H9 (cell line): ENCODE results near the gene MRPL41. TPM values are rescaled to one million over a fixed set of nuclear protein-coding genes. Genes with fewer than 3 reads are reported as not detected.

Experiments
- DNase-seq: peaks from one replicate; pipeline ENCODE4 v3.0.0-alpha.2; 2017
- H2AFZ ChIP-seq: one replicate; pipeline ENCODE4 v1.6.1; 2013; ENCODE audit warnings: mild to moderate bottlenecking, low read length, control low read depth, moderate library complexity
- H2AK5ac ChIP-seq: 2 replicates; pipeline ENCODE4 v1.6.1; 2013; ENCODE audit warnings: low read length, control low read depth, mixed read lengths; ENCODE audit not compliant: insufficient read length
- H2BK120ac ChIP-seq: one replicate; pipeline ENCODE4 v1.6.1; 2013; ENCODE audit warnings: low read depth, mild to moderate bottlenecking, low read length, control low read depth, inconsistent platforms; ENCODE audit not compliant: poor library complexity, severe bottlenecking
- H2BK12ac ChIP-seq: 2 replicates; pipeline ENCODE4 v1.6.1; 2013; ENCODE audit warnings: low read length, control low read depth, mixed read lengths, low read depth; ENCODE audit not compliant: insufficient read length
- H2BK15ac ChIP-seq: 2 replicates; pipeline ENCODE4 v1.6.1; 2013; ENCODE audit warnings: low read depth, low read length, control low read depth
- H2BK20ac ChIP-seq: one replicate; pipeline ENCODE4 v1.6.1; 2013; ENCODE audit warnings: low read depth, mild to moderate bottlenecking, low read length, control low read depth, inconsistent platforms; ENCODE audit not compliant: poor library complexity, severe bottlenecking
- H2BK5ac ChIP-seq: 2 replicates; pipeline ENCODE4 v1.6.1; 2013; ENCODE audit warnings: low read length, control low read depth, mixed read lengths; ENCODE audit not compliant: insufficient read length
- H3K14ac ChIP-seq: 2 replicates; pipeline ENCODE4 v1.6.1; 2013; ENCODE audit warnings: low read length, control low read depth; ENCODE audit not compliant: insufficient read depth
- H3K18ac ChIP-seq: 2 replicates; pipeline ENCODE4 v1.6.1; 2013; ENCODE audit warnings: low read depth, mild to moderate bottlenecking, mixed read lengths, low read length, control low read depth; ENCODE audit not compliant: insufficient read length
- H3K23ac ChIP-seq: 2 replicates; pipeline ENCODE4 v1.6.1; 2013; ENCODE audit warnings: low read length, control low read depth, mixed read lengths, low read depth; ENCODE audit not compliant: insufficient read length
- H3K23me2 ChIP-seq: 2 replicates; pipeline ENCODE4 v1.6.1; 2013; ENCODE audit warnings: low read depth, mild to moderate bottlenecking, mixed read lengths, low read length, control low read depth; ENCODE audit not compliant: insufficient read length, poor library complexity, severe bottlenecking
- H3K27ac ChIP-seq: 2 replicates; pipeline ENCODE4 v1.5.1; 2013; ENCODE audit warnings: low read length, control low read depth, mixed read lengths, low read depth; ENCODE audit not compliant: insufficient read length
- H3K27me3 ChIP-seq: 2 replicates; pipeline ENCODE4 v1.6.1; 2013; ENCODE audit warnings: low read length, control low read depth, inconsistent platforms; ENCODE audit not compliant: insufficient read depth
- H3K4ac ChIP-seq: 2 replicates; pipeline ENCODE4 v1.6.1; 2013; ENCODE audit warnings: low read depth, mild to moderate bottlenecking, control low read depth, inconsistent platforms, low read length, moderate library complexity
- H3K4me1 ChIP-seq: 2 replicates; pipeline ENCODE4 v1.6.1; 2013; ENCODE audit warnings: low read length, control low read depth, inconsistent platforms; ENCODE audit not compliant: insufficient read depth
- H3K4me2 ChIP-seq: 2 replicates; pipeline ENCODE4 v1.6.1; 2013; ENCODE audit warnings: low read length, control low read depth, mixed read lengths; ENCODE audit not compliant: insufficient read length, insufficient read depth
- H3K56ac ChIP-seq: 2 replicates; pipeline ENCODE4 v1.6.1; 2013; ENCODE audit warnings: low read depth, mild to moderate bottlenecking, mixed read lengths, low read length, control low read depth; ENCODE audit not compliant: insufficient read length
- H3K79me1 ChIP-seq: 2 replicates; pipeline ENCODE4 v1.6.1; 2013; ENCODE audit warnings: low read depth, mild to moderate bottlenecking, moderate library complexity, low read length, control low read depth, inconsistent platforms; ENCODE audit not compliant: insufficient read depth, poor library complexity, severe bottlenecking
- H3K79me2 ChIP-seq: 2 replicates; pipeline ENCODE4 v1.6.1; 2013; ENCODE audit warnings: low read length, control low read depth, inconsistent platforms; ENCODE audit not compliant: insufficient read depth
- H3K9ac ChIP-seq: 2 replicates; pipeline ENCODE4 v1.6.1; 2013; ENCODE audit warnings: low read length, control low read depth, mixed read lengths; ENCODE audit not compliant: insufficient read length; ENCODE audit errors: extremely low read depth
- H3K9me3 ChIP-seq: one replicate; pipeline ENCODE4 v1.6.1; 2013; ENCODE audit warnings: low read depth, low read length, inconsistent platforms; ENCODE audit not compliant: control insufficient read depth
- H3T11ph ChIP-seq: one replicate; pipeline ENCODE4 v1.6.1; 2013; ENCODE audit warnings: mild to moderate bottlenecking, low read length, control low read depth, inconsistent platforms
- H4K20me1 ChIP-seq: one replicate; pipeline ENCODE4 v1.6.1; 2013; ENCODE audit not compliant: control insufficient read depth, insufficient read length, insufficient read depth
- H4K5ac ChIP-seq: 2 replicates; pipeline ENCODE4 v1.6.1; 2013; ENCODE audit warnings: low read depth, mild to moderate bottlenecking, mixed read lengths, low read length, control low read depth; ENCODE audit not compliant: insufficient read length
- H4K8ac ChIP-seq: replicated peaks from 2 replicates; pipeline ENCODE4 v1.6.1; 2013; ENCODE audit warnings: low read length, control low read depth, mixed read lengths, low read depth; ENCODE audit not compliant: insufficient read length
- H4K91ac ChIP-seq: 2 replicates; pipeline ENCODE4 v1.6.1; 2013; ENCODE audit warnings: low read depth, mild to moderate bottlenecking, moderate library complexity, mixed read lengths, low read length, control low read depth; ENCODE audit not compliant: insufficient read length
- H3K27ac Mint-ChIP-seq, 3 experiments: 2 replicates in 2 of 3; 3 replicates in 1 of 3; pipeline ENCODE4 v1.8.0; 2020 to 2021; ENCODE audit warnings: mixed read lengths in 3 of 3, mild to moderate bottlenecking in 1 of 3, moderate library complexity in 1 of 3
- H3K27me3 Mint-ChIP-seq: 2 replicates; pipeline ENCODE4 v1.8.0; 2021; ENCODE audit warnings: low read depth, mild to moderate bottlenecking, moderate library complexity, mixed read lengths
- H3K36me3 Mint-ChIP-seq, 3 experiments: 2 replicates in 2 of 3; 3 replicates in 1 of 3; pipeline ENCODE4 v1.8.0; 2020 to 2021; ENCODE audit warnings: low read depth in 3 of 3, mixed read lengths in 3 of 3; ENCODE audit not compliant: insufficient read depth in 1 of 3
- H3K4me1 Mint-ChIP-seq, 2 experiments: 2 replicates each; pipeline ENCODE4 v1.8.0; 2020; ENCODE audit warnings: mixed read lengths in 2 of 2
- H3K4me3 Mint-ChIP-seq, 2 experiments: 2 replicates in 1 of 2; 3 replicates in 1 of 2; pipeline ENCODE4 v1.8.0; 2020 to 2021; ENCODE audit warnings: mild to moderate bottlenecking in 2 of 2, mixed read lengths in 2 of 2, moderate library complexity in 1 of 2
- H3K9me3 Mint-ChIP-seq, 2 experiments: 2 replicates in 1 of 2; 3 replicates in 1 of 2; pipeline ENCODE4 v1.8.0; 2020; ENCODE audit warnings: mild to moderate bottlenecking in 2 of 2, mixed read lengths in 2 of 2, moderate library complexity in 1 of 2
- CTCF ChIP-seq: fragments of 200-600 bp; sonication (generic); conservative IDR thresholded peaks from 3 replicates; pipeline ENCODE4 v1.8.0; 2021; ENCODE audit warnings: antibody characterized with exemption, mild to moderate bottlenecking
- WGBS: extraction: QIAGEN DNeasy Blood & Tissue Kit; methylation state at CpG from one replicate; pipeline ENCODE4 v1.1.7; 2013; ENCODE audit warnings: missing lambda C conversion rate, low lambda C conversion rate, mixed read lengths; ENCODE audit not compliant: insufficient read length; ENCODE audit errors: extremely low coverage; 5-methylcytosine and 5-hydroxymethylcytosine counted together
- total RNA-seq: library from RNA; stranded (reverse); gene quantifications from 2 replicates; pipeline ENCODE4 v1.2.1, GENCODE V29; 2021

MRPL41 gene
- total RNA-seq, 1 experiment from 2014 or later = 52.2 TPM

- H3K27me3 ChIP-seq = no peaks in the 10 kb centered on the region
- WGBS = no CpG with 5 or more reads among the region's 3 CpGs
- H2AK5ac ChIP-seq = no peak overlapping the region
- H3K23ac ChIP-seq = no peak overlapping the region
- no peaks in the 10 kb centered on the region for H4K20me1 ChIP-seq
- peaks cover 9% of the 10 kb centered on the region for H3K79me1 ChIP-seq
- H3K4me1 ChIP-seq = no peaks in the 10 kb centered on the region
- H4K8ac ChIP-seq = no peak overlapping the region
- H2AFZ ChIP-seq = no peak overlapping the region
- H3K79me2 ChIP-seq = no peaks in the 10 kb centered on the region; the same call in 1 of the 2 replicates
- H4K91ac ChIP-seq = no peak overlapping the region
- no peak overlapping the region for H3K9ac ChIP-seq
- TF ChIP-seq CTCF = no peak
- H4K5ac ChIP-seq = peak overlapping the region; percentile 34
- H3K9me3 Mint-ChIP-seq = no peaks in the 10 kb centered on the region
- H3K36me3 Mint-ChIP-seq = peaks cover 41 to 50% (median 45%) of the 10 kb centered on the region in 3 experiments
- no peak overlapping the region for H2BK5ac ChIP-seq
- H3K14ac ChIP-seq = no peak overlapping the region
- no peaks in the 10 kb centered on the region for H3K9me3 ChIP-seq
- no peak overlapping the region for H3K56ac ChIP-seq
- no peak overlapping the region for H3T11ph ChIP-seq
- H2BK15ac ChIP-seq = no peak overlapping the region
- H2BK20ac ChIP-seq = no peak overlapping the region
- H3K27ac Mint-ChIP-seq = peak overlapping the region in 2 of 3 experiments; percentile 63 to 74; a peak in 3 of 7 replicates
- no peak overlapping the region for H3K27ac ChIP-seq
- no peak overlapping the region for H3K4ac ChIP-seq
- no peaks in the 10 kb centered on the region for H3K23me2 ChIP-seq
- H2BK120ac ChIP-seq = no peak overlapping the region
- no peak overlapping the region for H3K4me2 ChIP-seq
- H2BK12ac ChIP-seq = no peak overlapping the region
- no peak for DNase-seq
- H3K18ac ChIP-seq = no peak overlapping the region
- H3K27me3 Mint-ChIP-seq = no peaks in the 10 kb centered on the region
- no peaks in the 10 kb centered on the region for H3K4me1 Mint-ChIP-seq
- no peak overlapping the region for H3K4me3 Mint-ChIP-seq
Measured at GRCh38 chr9:137570566-137570965, 18.9 kb downstream of the MRPL41 start.
